Natural killer cell (primary cell): ENCODE results near the gene SEC23B. TPM values are rescaled to one million over a fixed set of nuclear protein-coding genes. Genes with fewer than 3 reads are reported as not detected.

Experiments
- ATAC-seq, 3 donors: fragments of 150-1000 bp in 2 of 3; fragments of 200-7000 bp in 1 of 3; cut with Tn5 transposase; 1 replicate in 1 of 3; 2 replicates in 2 of 3; pipeline ENCODE4 v1.10.0; 2021; ENCODE audit warnings: mild to moderate bottlenecking in 2 of 3, moderate library complexity in 2 of 3
- DNase-seq, 2 donors: peaks; one replicate each; pipeline versions ENCODE4 v3.0.0 to v3.0.0-alpha.2; 2013 to 2021; ENCODE audit warnings: mixed read lengths in 1 of 2
- H3K27ac ChIP-seq: one replicate; pipeline ENCODE4 v1.5.1; 2013; ENCODE audit warnings: mild to moderate bottlenecking, low read length
- H3K27me3 ChIP-seq: one replicate; pipeline ENCODE4 v1.6.1; 2013; ENCODE audit warnings: low read length; ENCODE audit not compliant: control insufficient read depth, insufficient read depth
- H3K36me3 ChIP-seq: one replicate; pipeline ENCODE4 v1.6.1; 2013; ENCODE audit warnings: low read length; ENCODE audit not compliant: control insufficient read depth, insufficient read depth
- H3K4me1 ChIP-seq: one replicate; pipeline ENCODE4 v1.6.1; 2013; ENCODE audit warnings: low read length; ENCODE audit not compliant: control insufficient read depth, insufficient read depth
- H3K4me3 ChIP-seq: one replicate; pipeline ENCODE4 v1.5.1; 2013; ENCODE audit warnings: low read length
- H3K9me3 ChIP-seq: one replicate; pipeline ENCODE4 v1.6.1; 2013; ENCODE audit warnings: low read length; ENCODE audit not compliant: control insufficient read depth, insufficient read depth
- H3K27ac Mint-ChIP-seq, 2 donors: one replicate each; pipeline ENCODE4 v1.8.0; 2022; ENCODE audit warnings: mild to moderate bottlenecking in 2 of 2, mixed read lengths in 2 of 2, moderate library complexity in 1 of 2
- H3K27me3 Mint-ChIP-seq, 2 donors: one replicate each; pipeline ENCODE4 v1.8.0; 2022; ENCODE audit warnings: low read depth in 2 of 2, mixed read lengths in 2 of 2
- H3K36me3 Mint-ChIP-seq: one replicate; pipeline ENCODE4 v1.8.0; 2022; ENCODE audit warnings: mixed read lengths
- H3K4me1 Mint-ChIP-seq, 2 donors: one replicate each; pipeline ENCODE4 v1.8.0; 2022; ENCODE audit warnings: mixed read lengths in 2 of 2
- H3K4me3 Mint-ChIP-seq: one replicate; pipeline ENCODE4 v1.8.0; 2022; ENCODE audit warnings: mild to moderate bottlenecking, moderate library complexity, mixed read lengths
- H3K9me3 Mint-ChIP-seq, 2 donors: one replicate each; pipeline ENCODE4 v1.8.0; 2022; ENCODE audit warnings: mixed read lengths in 2 of 2
- CTCF ChIP-seq: fragments of 200-600 bp; IDR thresholded peaks from one replicate; pipeline ENCODE4 v1.8.0; 2022; ENCODE audit warnings: antibody characterized with exemption
- WGBS: methylation state at CpG from one replicate; pipeline ENCODE4 v1.1.7; 2013; ENCODE audit warnings: missing lambda C conversion rate; ENCODE audit not compliant: insufficient coverage; 5-methylcytosine and 5-hydroxymethylcytosine counted together
- intact Hi-C: fragments of 100-400 bp; cut with micrococcal nuclease; formaldehyde crosslinking; loops from one replicate; pipeline ENCODE4 v1.14.2; 2022
- total RNA-seq, 4 donors: library from RNA; stranded (reverse); fragments of 120-200 nt in 1 of 4; gene quantifications; one replicate each; pipeline versions ENCODE4 v1.2.3 to v1.2.4, GENCODE V29; 2013 to 2022

SEC23B gene
- total RNA-seq, 3 donors from 2014 or later (not counting 1 experiment from before 2014, with no cell fraction given), result 58.2 to 68.8 (median 63.9) TPM

DNA sequence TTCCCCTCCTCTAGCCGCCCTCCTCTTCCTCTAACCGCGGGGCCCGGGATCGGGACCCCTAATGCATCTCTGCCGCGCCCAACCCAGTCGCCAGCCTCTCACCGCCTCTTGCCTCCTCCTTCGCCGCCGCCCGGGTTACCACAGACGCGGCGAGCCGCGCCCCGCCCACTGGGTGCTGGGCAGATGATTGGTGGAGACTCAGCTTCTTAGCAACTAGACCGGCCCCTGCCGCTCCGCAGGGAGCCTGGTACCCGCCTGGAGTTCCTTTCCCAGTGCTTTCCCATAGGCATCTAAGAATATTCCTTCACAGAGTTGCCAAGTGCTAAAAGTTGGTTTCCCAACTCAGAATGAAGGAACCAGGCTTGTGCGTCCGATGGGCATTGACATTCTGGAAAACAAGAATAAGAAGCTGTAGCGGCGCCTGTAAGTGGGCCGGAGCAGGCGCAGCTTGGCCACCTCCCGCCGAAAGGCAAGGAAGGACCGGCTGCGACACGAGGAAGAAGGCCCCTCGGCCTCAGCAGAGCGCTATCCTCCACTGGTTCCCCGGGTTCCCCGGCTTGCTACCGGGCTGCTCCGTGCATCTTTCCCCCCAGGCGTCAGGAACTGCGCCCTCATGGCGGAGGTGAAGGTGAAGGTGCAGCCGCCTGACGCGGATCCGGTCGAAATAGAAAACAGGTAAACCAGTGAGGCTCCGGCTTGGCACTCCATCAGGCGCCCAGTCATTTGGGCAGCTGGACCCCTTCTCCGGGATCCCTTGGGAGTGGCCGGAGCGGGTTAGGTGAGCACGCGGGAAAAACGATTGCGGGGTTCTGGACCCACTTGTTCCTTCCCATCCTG, 40.6 kb upstream of the SEC23B start, which contains the start of the genes DZANK1 and POLR3F:
Gene DZANK1 (minus strand): TSS at position 137 of the 837 bp plus-strand sequence. CDS start 1,672 bp downstream, outside the sequence.
Gene POLR3F (plus strand): TSS at position 497 of the 837 bp plus-strand sequence. CDS start 117 bp downstream, at position 614.
- intact Hi-C loops, result loop anchor here (1.0 to 5.0 kb wide), 5 partner anchors 40 to 960 kb away; partner anchors contain the start of genes DTD1, SEC23B and SMIM26
- H3K27ac ChIP-seq, result peak within 1 kb of the TSS; percentile 84
- H3K27me3 Mint-ChIP-seq, result no peaks in the 10 kb centered on the region
- H3K4me1 ChIP-seq, result peaks cover 16% of the 10 kb centered on the region
- H3K4me1 Mint-ChIP-seq, result peaks cover 21 to 28% of the 10 kb centered on the region in 2 donors
- peaks cover 5% of the 10 kb centered on the region for H3K36me3 ChIP-seq
- H3K4me3 Mint-ChIP-seq, result peak within 1 kb of the TSS; percentile 97
- no peaks in the 10 kb centered on the region for H3K36me3 Mint-ChIP-seq
- peak within 1 kb of the TSS; percentile 95 to 97 for H3K27ac Mint-ChIP-seq
- peak; percentile 92 to 95 (median 94) for ATAC-seq
- WGBS, result under 1% methylated on average over 57 of the region's 57 CpGs
- H3K9me3 ChIP-seq, result no peaks in the 10 kb centered on the region
- peak; percentile 87 to 94 for DNase-seq
- TF ChIP-seq CTCF, result no peak
- H3K4me3 ChIP-seq, result peak within 1 kb of the TSS; percentile 70
- no peaks in the 10 kb centered on the region for H3K27me3 ChIP-seq
- no peaks in the 10 kb centered on the region for H3K9me3 Mint-ChIP-seq

DNA sequence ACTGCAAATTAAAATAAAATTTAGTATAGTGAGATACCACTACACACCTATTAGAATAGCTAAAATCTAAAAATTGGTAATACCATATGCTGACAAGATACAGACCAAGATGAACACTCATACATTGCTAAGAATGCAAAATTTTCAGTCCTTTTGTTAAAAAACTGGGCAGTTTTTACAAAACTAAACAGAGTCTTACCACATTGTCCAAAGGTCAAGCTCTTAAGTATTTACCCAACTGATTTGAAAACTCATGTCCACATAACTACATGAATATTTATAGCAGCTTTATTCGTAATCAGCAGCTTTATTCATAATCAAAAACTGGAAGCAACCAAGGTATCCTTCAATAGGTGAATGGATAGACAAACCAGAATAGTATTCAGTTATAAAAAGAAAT, 30.5 kb upstream of the SEC23B start:
- intact Hi-C loops, result no loop called here
- no peak for TF ChIP-seq CTCF
- H3K9me3 ChIP-seq, result no peaks in the 10 kb centered on the region
- H3K4me3 ChIP-seq, result no peak overlapping the region
- Mint-ChIP-seq H3K36me3 (peaks cover 28% of the 10 kb centered on the region), H3K4me3 (no peak overlapping the region), H3K9me3 (no peaks in the 10 kb centered on the region), H3K27ac (no peak overlapping the region), H3K4me1 (no peaks in the 10 kb centered on the region), H3K27me3 (no peaks in the 10 kb centered on the region)
- H3K27me3 ChIP-seq, result no peaks in the 10 kb centered on the region
- 100% methylated on average over 1 of the region's 1 CpG for WGBS
- no peaks in the 10 kb centered on the region for H3K4me1 ChIP-seq
- DNase-seq (no peak), ATAC-seq (no peak)
- peaks cover 60% of the 10 kb centered on the region for H3K36me3 ChIP-seq
- H3K27ac ChIP-seq, result no peak overlapping the region

GRCh38 chr20:18477821-18478220, 29.9 kb upstream of the SEC23B start:
- Mint-ChIP-seq H3K4me1 (no peaks in the 10 kb centered on the region), H3K27me3 (no peaks in the 10 kb centered on the region), H3K27ac (no peak overlapping the region), H3K36me3 (peaks cover 28% of the 10 kb centered on the region), H3K4me3 (no peak overlapping the region), H3K9me3 (no peaks in the 10 kb centered on the region)
- H3K27ac ChIP-seq, result no peak overlapping the region
- H3K4me1 ChIP-seq, result no peaks in the 10 kb centered on the region
- H3K36me3 ChIP-seq, result peaks cover 66% of the 10 kb centered on the region
- no peaks in the 10 kb centered on the region for H3K9me3 ChIP-seq
- intact Hi-C loops, result no loop called here
- DNase-seq (no peak), ATAC-seq (no peak)
- H3K4me3 ChIP-seq, result no peak overlapping the region
- no peaks in the 10 kb centered on the region for H3K27me3 ChIP-seq
- no peak for TF ChIP-seq CTCF
- WGBS, result 100% methylated on average over 1 of the region's 1 CpG
